ENCODE results near the gene SMAD2.
A peak's percentile ranks its signal among the peaks of the same experiment; 100 is the strongest.
"Not testable (repeated sequence)": the region's sequence is repeated elsewhere in the genome, so short reads cannot be mapped to it uniquely, and the experiment has no call there.

Gene SMAD2

DNA sequence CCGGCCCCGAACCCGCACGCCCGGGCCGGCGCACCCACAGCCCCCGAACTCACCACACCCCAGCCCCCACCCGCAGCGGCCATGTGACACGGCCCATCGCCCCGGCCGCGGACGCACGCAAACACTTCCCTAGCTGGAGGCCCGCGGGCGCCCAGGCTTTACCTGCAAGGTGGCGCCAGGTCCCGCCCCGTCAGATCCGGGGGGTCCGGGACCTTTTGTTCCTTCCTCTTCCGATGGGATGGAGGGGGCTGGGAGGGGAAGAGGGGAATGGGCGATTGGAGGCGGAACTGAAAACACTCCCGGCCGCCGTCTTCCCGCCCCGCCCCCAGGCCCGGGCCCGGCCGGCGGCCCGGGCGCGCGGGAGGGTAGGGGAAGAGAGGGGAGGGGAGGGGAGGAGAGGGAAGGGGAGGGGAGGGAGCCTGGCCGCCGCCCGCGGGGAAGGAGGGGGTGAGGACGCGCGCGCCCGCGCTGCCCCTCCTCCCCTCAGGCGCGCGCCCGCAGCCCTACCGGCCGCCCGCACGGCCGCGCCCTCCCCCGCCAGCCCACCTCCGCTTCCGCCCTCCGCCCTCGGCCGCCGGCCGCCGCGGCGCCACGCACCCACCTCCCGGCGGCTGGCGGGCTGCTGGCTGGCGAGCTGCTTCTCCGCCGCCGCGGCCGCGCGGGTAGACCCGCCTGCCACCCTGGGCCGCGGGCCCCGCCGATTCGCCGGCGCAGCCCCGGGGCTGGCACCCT lies at the start of gene SMAD2:
Gene SMAD2, minus strand, starts transcription at position 461 of the 732 bp plus-strand sequence. CDS start 33,903 bp downstream, outside the sequence.
- peak; percentile 83 for DNase-seq

DNA sequence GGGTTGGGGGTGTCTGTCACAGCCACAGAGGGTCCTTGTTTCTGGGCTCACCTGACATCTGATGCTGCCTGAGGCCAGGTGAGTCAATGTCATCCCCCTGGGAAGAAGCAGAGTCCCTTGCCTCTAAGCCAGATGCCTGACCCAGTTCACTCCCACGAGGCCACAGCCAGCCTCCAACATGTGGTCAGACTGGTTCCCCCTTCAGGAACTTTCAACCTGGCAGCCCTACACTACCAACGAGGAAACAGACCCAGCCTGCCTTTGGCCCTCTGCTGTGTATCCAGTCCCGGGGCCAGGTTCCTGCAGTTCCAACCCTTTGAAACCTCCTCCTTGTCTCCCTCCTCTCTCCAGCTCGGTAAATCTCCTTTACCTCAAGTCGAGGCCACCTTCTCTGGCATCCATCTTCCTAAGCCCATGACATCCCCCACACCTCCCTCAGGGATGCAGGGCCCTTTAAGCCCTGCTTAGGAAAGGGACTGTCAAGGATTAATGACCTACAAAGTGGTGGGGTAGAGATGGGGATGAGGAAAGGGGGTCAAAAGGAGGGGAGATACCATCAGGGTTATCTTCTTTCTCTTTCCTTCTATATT lies 49.2 kb upstream of the SMAD2 start:
- DNase-seq: no peak

DNA sequence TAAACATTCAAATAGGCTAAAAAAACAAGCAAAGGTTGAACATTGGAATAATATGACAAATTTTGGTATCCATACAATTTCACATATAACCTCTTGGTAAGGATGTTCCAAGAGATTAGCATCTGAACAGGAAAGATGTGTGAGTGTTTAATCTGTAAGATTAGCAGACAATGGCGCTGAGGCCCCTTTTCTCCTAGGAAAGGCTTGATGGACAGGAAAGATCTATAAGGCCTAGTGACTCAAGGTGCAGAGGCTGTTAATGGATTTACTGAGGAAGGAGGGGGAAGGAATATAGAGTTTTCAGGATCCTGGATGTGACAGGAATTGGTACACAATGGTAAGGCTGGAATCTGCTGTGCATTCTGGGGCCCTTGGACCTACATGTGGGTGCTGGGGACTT lies 48.1 kb upstream of the SMAD2 start:
- DNase-seq: no peak

GRCh38 chr18:47978141-47978540 lies 47.7 kb upstream of the SMAD2 start:
- no peak for DNase-seq

- no peak for DNase-seq
Measured at GRCh38 chr18:47975701-47976100, 45.2 kb upstream of the SMAD2 start.

GRCh38 chr18:47975105-47975504 lies 44.6 kb upstream of the SMAD2 start:
- no peak for DNase-seq

DNA sequence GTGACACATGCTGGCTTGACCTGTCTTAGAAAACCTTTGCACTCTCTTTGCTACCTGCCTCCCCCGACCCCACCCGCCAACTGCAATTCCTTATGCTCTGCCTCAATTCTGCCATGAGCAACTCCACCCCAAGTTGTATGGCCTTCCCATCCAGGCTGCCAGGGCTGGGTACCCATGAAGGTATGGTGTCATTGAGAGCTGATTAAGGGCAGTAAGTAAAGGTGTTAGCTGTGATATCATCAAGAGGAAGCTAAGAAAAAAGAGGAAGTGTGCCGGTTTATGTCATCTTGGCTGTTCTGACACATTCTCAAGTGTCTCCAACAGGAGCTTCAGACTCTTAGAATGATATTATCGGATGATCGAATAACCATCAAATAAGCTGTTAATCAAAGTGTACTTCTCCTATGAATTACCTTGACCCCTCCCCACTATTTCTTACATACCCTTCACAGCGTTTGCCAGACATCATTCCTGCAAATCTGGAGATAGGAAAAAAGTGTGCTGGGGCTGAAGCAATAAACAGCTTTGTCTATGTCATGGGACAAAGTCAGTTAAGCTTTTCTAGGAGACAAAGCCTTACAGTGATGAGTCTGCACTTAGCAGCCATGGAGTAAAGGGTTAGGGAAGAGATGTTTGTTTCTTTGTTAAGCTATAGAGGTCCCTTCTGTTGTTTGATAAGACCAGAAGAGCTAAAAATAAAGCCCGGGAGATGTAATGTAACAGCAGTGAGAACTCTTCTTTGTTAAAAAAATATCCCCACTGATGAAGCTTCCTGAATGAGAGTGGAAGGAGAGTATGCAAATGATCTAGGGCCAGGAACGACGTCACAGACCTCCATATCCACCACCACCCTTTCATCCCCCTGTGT lies 40.4 kb upstream of the SMAD2 start:
- DNase-seq: no peak

- DNase-seq: no peak
Measured at GRCh38 chr18:47969816-47970215, 39.4 kb upstream of the SMAD2 start.

- no peak for DNase-seq
Measured at GRCh38 chr18:47968721-47969120, 38.3 kb upstream of the SMAD2 start.

GRCh38 chr18:47968006-47968676 lies 37.7 kb upstream of the SMAD2 start:
- no peak for DNase-seq

GRCh38 chr18:47964053-47964452 lies 33.6 kb upstream of the SMAD2 start:
- no peak for DNase-seq

GRCh38 chr18:47961003-47961402 lies 30.5 kb upstream of the SMAD2 start:
- DNase-seq: not testable (repeated sequence)

DNA sequence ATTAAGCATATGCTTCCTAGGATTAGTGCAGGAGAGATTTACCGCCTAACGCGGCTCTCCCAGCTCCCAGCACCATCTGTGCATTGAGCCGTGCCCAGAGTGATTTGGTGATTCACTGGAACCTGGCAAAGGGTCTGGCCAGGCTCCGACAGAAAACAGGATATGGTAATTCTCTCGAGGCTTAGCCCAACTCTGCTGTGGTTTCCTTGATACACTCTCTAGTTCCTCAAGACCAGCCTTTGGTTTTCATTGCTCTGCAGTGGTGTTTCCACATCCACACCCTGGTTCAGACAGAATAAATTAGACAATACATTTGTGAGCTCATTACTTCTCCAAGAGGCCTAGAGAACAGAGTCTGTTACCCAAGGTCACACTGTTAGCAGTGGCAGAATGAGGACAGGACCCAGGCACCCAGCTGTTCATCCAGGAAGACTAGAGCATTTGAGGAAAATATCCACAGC lies 23.0 kb upstream of the SMAD2 start:
- peak; percentile 41 for DNase-seq

GRCh38 chr18:47950511-47950910 lies 20.1 kb upstream of the SMAD2 start:
- DNase-seq: no peak

DNA sequence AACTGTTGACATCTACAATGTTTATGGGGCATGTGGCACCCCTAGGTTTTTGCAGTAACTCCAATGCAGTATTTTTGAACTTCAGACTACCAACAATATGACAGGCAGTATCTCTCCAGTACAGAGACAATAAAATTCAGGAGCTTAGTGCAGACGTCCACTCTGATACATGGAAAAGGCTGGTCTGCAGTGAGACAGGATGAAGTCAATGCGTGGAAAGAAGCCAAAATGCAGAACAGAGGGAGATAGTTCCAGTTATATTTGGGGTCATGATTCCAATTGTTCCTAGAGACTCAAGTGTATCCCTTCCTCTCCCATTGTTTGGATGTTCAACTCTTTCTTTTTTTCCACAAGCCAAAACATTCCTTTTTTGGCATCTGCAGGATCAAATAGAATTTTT lies 18.7 kb upstream of the SMAD2 start:
- DNase-seq: no peak

- DNase-seq: no peak
Measured at GRCh38 chr18:47946889-47947288, 16.4 kb upstream of the SMAD2 start.

DNA sequence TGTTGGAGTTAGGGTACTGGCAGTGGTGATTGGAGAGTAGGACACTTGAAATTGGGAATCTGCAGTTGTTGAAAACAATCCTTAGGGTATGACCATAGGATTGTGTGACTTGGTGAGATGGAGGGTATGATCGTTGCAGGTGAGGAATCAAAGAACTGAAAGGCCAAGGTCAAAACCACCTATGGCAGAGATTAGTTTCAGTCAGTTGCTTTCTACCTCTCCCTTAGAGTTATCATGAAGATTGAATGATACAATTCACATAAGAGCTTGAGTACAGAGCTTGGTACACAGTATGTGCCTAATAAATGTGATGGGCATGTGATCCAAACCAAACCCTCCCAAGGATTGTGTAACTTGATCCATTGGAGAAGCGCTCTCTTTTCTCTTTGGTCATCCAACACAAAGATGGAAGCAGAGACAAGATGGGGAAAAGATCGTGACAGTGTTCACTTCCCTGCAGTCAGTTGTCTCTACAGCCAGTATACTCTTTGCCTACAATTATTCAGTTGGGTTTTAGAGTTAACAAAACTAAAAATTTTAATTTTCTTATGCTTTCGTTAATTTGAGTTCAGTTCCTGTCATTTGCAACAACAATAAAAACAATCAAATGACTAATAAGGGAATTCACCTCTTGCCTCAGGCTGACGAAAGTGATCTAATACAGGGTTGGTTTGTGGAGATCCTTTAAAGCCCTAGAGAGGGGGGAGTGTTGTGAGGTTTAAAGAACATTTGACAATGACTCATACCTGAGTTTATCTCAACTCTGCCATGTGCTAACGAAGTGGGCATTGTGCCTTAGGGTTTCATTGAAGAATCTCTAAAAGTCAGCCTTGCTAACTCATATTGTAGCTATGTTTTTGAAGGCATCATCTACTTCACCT lies 14.8 kb upstream of the SMAD2 start:
- DNase-seq: peak; percentile 41

GRCh38 chr18:47936952-47937351 lies 6.5 kb upstream of the SMAD2 start:
- no peak for DNase-seq

DNA sequence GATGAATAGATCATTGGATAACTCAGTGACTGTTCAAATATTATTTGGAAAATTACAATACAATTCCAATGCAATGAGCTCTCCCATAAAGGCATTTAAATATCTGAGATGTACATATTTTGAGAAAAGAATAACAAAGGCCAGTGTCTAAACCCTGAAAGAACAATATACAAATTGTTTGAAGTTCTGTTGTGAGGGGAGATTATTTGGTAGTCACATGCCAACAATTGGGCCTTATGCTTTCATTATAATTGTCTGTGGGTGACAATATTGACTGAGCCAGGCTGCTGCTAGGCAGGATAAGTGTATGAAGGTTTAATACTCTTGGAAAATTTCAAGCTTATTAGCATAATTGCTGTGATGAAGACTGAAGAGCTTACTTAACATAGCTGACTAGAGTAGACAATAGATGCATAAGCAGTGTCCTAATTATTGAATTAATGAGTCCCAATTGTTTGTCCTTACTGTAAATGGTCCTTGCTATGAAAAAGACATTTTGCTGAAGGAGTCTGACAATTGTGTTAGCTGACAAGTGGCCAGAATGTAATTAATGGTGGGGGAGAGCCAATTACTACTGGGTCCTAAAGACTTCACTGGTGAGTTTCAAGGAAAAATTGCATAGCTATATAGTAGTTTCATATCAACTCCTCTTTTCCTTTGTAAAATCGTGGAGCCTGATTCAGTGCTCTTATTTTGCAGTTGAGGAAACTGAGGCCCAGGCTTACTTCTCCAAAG lies 5.0 kb upstream of the SMAD2 start:
- DNase-seq: no peak

DNA sequence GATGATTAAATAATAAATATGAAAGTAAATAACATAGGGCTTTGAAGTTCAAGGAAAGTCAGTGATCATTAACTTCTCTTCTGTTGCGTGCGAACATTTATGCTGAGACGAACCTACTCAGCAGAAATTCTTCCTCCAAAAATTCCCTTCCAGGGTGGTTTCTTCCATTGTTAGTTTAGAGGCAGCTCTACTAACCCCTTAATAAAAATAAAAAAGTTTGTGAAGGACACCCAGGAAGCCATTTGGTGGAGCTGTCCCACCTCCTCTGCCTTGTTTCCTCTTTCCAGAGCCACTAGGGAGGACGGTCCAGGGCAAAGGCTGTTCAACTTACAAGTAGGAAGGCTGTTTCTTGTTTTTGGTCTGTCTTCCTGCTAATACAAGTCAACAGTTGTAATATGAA lies 2.1 kb upstream of the SMAD2 start:
- DNase-seq: no peak

DNA sequence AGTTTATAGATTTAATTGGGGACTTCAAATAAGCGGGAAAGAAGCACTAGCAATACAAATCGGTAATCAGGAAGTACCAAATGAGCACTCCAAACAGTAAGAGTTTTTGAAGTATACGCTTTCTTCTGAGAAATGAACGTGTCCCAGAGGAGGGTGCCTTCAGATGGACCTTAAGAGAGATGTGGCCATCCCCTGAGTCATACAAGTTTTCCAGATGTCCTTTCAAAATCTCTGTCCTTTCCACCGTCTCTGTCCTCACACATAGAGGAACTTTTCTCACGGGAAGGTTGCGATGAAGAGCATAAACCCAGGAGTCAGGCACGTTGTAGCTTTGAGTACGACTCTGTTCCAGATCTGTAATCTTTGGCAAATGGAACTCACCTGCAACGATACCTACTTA lies 1.7 kb upstream of the SMAD2 start:
- no peak for DNase-seq

Measured in activated CD4-positive, alpha-beta T cell treated with anti-CD3 and anti-CD28 coated beads, Interleukin-2, amount 50 U/mL, for 16 hours (primary cell).